GM12801 (cell line): ENCODE results near the gene CNNM3.

ENCODE experiments used
- TF ChIP-seq, protein P1 (sequence below): IDR thresholded peaks from one replicate; pipeline ENCODE4 v1.5.1; 2011; ENCODE audit warnings: control low read depth; ENCODE audit not compliant: insufficient read length; ENCODE audit errors: extremely low read depth

The CNNM3 gene

DNA sequence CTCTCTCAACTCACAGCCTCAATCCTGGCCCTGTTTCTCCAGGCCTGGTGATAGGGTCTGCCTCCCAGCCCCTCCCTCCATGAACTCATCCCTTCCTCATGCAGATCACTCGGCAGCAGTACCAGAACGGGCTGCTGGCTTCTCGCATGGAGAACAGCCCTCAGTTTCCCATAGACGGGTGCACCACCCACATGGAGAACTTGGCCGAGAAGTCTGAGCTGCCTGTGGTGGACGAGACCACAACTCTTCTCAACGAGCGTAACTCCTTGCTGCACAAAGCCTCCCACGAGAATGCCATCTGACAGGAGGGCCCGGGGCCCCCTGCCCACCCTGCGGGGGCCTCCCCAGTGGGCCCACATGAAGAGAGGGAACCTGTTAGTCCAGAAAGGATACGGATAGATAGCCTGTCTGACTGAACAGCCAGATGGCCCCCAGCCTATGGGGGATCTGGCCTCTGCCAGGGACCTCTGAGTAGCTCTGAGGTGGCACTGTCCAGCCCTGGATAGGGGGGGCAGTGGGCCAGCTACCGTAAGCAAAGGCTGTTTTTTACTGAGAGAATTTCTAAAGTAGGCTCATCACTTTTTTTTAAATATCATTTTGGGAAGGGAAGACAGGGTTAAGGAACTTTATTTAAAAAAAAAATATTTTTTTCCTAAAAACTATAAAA is 6.7 kb upstream of the CNNM3 start:
- TF ChIP-seq, protein P1, sequence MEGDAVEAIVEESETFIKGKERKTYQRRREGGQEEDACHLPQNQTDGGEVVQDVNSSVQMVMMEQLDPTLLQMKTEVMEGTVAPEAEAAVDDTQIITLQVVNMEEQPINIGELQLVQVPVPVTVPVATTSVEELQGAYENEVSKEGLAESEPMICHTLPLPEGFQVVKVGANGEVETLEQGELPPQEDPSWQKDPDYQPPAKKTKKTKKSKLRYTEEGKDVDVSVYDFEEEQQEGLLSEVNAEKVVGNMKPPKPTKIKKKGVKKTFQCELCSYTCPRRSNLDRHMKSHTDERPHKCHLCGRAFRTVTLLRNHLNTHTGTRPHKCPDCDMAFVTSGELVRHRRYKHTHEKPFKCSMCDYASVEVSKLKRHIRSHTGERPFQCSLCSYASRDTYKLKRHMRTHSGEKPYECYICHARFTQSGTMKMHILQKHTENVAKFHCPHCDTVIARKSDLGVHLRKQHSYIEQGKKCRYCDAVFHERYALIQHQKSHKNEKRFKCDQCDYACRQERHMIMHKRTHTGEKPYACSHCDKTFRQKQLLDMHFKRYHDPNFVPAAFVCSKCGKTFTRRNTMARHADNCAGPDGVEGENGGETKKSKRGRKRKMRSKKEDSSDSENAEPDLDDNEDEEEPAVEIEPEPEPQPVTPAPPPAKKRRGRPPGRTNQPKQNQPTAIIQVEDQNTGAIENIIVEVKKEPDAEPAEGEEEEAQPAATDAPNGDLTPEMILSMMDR = no peak

DNA sequence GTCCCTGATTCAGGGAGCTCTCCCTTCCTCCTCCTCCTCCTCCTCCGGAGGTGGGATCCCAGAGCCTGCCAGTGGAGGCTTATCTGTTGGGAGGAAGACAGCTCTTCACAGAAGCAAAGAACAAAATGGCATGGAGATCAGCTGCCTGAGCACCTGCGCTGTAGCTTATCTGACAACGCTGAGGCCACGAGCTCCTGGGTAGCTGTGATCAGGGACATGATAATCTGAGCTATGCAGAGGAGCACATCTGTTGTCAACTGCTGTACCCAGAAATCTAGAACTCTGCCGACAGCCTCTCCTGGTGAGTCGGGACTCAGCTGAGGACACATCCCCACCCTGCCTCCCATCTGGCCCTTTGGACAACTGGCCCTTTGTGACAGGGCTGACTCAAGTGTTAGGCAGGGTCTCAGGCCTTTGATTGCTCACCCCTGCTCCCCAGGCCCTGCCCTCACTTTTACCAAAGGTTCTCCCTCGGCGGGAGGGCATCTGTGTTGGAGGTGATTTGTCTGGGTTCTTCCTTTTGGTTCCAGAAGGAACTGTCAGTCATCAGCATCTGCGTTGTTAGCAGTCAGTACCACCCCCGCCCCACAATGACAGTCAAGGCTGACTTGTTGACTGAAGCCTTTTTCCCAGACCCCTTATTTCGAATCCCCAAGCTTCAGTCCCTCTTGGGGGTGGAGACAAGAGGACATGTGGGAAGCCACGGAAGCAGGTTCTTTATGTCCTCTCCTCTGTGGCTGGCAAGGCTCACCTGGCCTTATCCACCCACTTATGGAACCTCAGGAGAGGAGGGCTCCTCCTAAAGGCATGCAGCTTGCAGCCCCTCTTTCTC is 5.9 kb upstream of the CNNM3 start:
- TF ChIP-seq, protein P1 = no peak

DNA sequence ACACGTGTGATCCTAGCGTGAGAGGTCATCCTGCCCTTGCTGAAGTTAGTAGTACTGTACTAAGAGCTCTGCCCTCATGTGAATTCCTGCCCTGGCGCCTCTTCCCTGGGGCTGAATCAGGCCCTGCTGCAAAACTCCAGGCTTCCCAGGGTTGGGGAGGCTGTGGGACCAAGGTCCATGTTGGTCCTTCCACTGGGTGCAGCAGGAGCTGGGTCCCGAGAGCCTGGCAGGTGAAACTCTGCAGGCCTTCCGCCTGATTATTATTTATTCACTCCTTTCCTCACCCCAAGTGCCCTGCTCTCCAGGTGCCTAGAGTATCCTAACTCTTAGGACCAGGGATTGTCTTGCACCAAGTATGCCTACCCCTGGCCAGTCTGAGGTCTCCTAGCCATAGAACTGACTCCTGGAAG is 5.3 kb upstream of the CNNM3 start:
- TF ChIP-seq, protein P1 = no peak

DNA sequence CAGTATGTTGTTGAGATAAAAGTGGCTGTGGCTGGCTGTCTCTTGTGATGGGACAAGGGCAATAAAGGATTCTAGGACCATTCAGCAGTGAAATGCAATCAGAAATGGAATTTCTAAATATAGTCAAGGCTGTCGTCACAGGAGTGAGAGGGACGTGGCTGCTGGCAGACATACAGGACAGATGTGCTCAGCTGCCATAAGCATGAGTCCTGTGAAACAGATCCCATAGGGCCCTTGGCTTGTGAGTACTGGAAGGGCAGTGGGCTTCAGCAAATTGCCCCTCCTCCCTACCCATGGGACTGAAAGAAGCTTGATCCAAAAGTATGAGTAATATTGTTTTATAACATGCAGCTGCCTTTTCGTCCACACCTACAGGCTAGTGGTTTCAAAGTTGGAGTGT is 4.2 kb upstream of the CNNM3 start:
- TF ChIP-seq, protein P1 = no peak

DNA sequence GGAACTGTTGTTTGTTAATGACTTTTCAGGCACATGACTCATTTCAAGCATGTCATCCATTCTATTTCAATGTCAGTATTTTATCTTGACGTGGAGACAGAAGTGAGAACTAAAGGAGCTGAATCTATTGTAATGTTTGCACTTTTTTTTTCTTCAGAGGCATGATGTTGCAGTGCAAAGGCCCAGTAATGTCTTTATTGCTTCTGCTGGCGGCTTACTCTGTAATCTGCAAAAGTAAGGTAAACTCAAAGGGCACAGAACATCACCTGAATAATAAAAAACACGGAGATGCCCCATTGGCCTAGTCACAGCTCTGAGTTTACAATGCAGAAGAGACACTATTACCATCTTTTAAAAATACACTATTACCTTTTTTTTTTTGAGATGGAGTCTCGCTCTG is 2.4 kb upstream of the CNNM3 start:
- TF ChIP-seq, protein P1 = no peak

DNA sequence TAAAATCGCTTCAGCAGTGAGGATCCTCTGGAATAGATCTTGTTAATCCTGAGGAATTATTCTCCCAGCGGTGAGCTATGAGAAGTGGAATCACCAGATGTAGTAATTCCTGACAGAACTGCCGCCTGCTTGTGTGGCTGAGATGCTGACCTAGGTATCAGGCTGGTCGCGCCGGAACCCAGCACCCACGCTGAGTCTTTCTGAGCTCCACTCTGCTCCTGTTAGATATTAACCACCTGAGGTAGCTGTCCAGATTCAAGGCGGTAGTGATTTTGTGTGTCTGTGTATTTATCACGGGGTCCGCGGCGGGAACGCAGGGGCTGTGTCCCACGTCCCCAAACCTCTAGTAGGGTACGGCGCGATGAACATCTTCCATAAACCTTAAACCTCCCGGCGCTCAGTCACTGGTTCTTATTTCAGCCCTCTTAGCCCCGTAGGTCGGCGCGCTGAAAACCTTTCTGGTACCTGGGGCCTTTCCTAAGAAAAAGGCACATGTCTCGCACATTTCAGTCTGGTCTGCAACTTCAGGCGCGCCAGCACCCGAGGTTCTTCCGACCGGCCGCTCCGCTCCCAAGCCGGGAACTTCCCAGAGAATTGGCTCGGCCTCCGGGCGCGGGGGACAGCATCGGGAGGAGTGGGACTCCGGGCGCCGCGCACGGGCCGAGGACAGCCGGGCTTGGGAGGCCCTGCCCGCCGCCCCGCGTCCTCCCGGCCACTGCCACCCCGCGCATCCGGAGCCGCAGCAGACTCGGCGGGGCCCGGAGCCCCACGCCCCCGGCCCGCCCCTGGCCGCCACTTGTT is 542 bp upstream of the CNNM3 start:
- TF ChIP-seq, protein P1 = no peak
